Measurements from ENCODE around the gene SRD5A1. TPM values are rescaled to one million over a fixed set of nuclear protein-coding genes. Genes with fewer than 3 reads are reported as not detected.

Gene SRD5A1
- total RNA-seq, 1 donor from 2014 or later: 14.8 TPM

DNA sequence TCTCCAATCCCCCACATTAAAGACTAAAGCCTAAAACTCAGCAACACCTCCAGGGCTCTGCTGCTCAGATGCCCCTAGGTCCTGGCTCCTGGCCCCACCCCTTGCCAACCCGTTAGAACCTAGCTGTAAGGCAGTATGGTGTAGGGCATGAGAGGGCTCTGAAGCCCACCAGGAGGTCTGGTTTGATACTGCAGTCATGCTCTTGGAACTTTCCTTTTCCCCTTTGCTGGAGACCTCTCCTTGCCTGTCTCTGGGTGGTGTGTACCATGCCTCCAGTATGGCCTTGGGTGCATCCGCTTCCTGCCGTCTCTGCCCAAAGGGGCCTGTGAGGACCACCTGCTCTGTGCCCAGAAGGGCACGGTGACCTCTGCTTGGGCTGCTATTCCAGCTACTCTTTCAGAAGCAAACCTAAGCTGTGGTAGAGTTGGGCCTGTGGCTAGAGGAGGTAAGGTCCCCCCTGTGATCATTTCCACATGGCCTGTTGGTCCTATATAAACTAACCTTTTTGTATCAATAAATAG is 83.4 kb downstream of the SRD5A1 start:
- TF ChIP-seq, protein P1, sequence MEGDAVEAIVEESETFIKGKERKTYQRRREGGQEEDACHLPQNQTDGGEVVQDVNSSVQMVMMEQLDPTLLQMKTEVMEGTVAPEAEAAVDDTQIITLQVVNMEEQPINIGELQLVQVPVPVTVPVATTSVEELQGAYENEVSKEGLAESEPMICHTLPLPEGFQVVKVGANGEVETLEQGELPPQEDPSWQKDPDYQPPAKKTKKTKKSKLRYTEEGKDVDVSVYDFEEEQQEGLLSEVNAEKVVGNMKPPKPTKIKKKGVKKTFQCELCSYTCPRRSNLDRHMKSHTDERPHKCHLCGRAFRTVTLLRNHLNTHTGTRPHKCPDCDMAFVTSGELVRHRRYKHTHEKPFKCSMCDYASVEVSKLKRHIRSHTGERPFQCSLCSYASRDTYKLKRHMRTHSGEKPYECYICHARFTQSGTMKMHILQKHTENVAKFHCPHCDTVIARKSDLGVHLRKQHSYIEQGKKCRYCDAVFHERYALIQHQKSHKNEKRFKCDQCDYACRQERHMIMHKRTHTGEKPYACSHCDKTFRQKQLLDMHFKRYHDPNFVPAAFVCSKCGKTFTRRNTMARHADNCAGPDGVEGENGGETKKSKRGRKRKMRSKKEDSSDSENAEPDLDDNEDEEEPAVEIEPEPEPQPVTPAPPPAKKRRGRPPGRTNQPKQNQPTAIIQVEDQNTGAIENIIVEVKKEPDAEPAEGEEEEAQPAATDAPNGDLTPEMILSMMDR (IDR thresholded peaks at IDR 0.05): no peak
- peaks cover 71% of the 10 kb centered on the region for H3K4me1 Mint-ChIP-seq
- intact Hi-C loops (cut with micrococcal nuclease): loop anchor here (10.0 kb wide), 1 partner anchor 962 kb away; no protein-coding TSS in a partner anchor
- peak overlapping the region; percentile 84 for H3K4me3 Mint-ChIP-seq
- DNase-seq: no peak
- no peaks in the 10 kb centered on the region for H3K9me3 Mint-ChIP-seq
- H3K27me3 Mint-ChIP-seq: no peaks in the 10 kb centered on the region
- peak overlapping the region; percentile 47 for H3K27ac Mint-ChIP-seq
- POLR2A ChIA-PET: interaction anchor here (0.7 to 2.4 kb wide), 3 partner anchors 11 to 20 kb away, joined by 3 to 10 read pairs (median 6); no protein-coding TSS in a partner anchor
- peaks cover 28% of the 10 kb centered on the region for H3K36me3 Mint-ChIP-seq (ENCODE audit: low read depth)
- no peak for ATAC-seq (ENCODE audit: low read depth)
- CTCF ChIA-PET: interaction anchor here (1.0 to 1.4 kb wide), 3 partner anchors 11 to 29 kb away, joined by 3 to 4 read pairs (median 3); no protein-coding TSS in a partner anchor

DNA sequence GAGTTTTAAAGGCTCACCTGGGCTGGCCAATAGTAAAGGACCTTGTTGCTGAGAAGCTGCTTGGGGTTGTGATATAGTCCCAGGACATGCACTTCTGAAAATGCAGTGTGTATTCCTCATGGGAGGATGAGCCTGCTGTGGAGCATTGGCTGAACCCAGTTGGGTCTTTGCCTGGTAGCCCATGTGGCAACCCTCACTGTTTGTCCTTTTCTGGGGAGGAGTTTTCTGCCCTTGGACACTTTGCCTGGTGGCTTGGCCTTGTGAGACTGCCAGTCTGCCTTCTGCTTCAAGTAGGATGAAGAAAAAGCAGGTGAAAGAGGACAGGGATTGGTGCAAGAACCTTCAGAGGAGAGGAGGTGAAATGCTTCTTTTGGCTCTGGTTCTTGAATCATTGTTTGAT is 84.0 kb downstream of the SRD5A1 start:
- TF ChIP-seq, protein P1 (IDR thresholded peaks at IDR 0.05): no peak
- no peaks in the 10 kb centered on the region for H3K9me3 Mint-ChIP-seq
- H3K36me3 Mint-ChIP-seq (ENCODE audit: low read depth): peaks cover 28% of the 10 kb centered on the region
- DNase-seq (no peak), ATAC-seq (ENCODE audit: low read depth) (no peak)
- no peaks in the 10 kb centered on the region for H3K27me3 Mint-ChIP-seq
- H3K4me1 Mint-ChIP-seq: peaks cover 72% of the 10 kb centered on the region
- H3K4me3 Mint-ChIP-seq: no peak overlapping the region
- CTCF ChIA-PET: interaction anchor here (1.0 to 1.4 kb wide), 3 partner anchors 11 to 28 kb away, joined by 3 to 4 read pairs (median 3); no protein-coding TSS in a partner anchor
- peak overlapping the region; percentile 24 for H3K27ac Mint-ChIP-seq
- intact Hi-C loops (cut with micrococcal nuclease): loop anchor here (10.0 kb wide), 1 partner anchor 962 kb away; no protein-coding TSS in a partner anchor
- POLR2A ChIA-PET: interaction anchor here (0.7 to 2.4 kb wide), 5 partner anchors 11 to 20 kb away, joined by 3 to 10 read pairs (median 6); no protein-coding TSS in a partner anchor

DNA sequence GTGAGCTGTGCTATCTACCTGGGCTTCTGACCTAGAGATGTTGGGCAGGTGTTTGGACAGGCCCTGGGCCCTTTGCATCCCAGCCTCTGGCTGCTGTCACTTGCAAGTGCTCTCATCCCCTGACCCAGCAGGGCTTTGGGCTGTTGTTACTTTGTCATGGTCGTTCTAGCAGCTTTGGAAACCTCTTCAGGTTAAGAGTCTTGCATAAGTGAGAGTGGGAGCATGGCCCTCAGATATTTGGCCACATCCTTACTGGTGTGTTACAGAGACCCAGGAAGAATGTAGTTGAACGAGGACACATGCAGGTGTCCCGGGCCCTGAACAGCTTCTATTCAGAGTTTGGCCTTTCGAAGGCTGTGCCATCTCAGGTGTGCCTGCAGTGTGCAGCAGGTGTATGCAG is 84.4 kb downstream of the SRD5A1 start:
- POLR2A ChIA-PET: interaction anchor here (0.9 to 2.4 kb wide), 3 partner anchors 10 to 19 kb away, joined by 3 to 10 read pairs (median 6); no protein-coding TSS in a partner anchor
- Mint-ChIP-seq H3K36me3 (ENCODE audit: low read depth) (peaks cover 28% of the 10 kb centered on the region), H3K4me3 (no peak overlapping the region), H3K4me1 (peaks cover 77% of the 10 kb centered on the region), H3K27me3 (no peaks in the 10 kb centered on the region), H3K9me3 (no peaks in the 10 kb centered on the region), H3K27ac (peak overlapping the region; percentile 56)
- CTCF ChIA-PET: interaction anchor here (1.0 to 1.4 kb wide), 3 partner anchors 10 to 28 kb away, joined by 3 to 4 read pairs (median 3); no protein-coding TSS in a partner anchor
- TF ChIP-seq, protein P1 (IDR thresholded peaks at IDR 0.05): no peak
- intact Hi-C loops (cut with micrococcal nuclease): loop anchor here (1.0 to 10.0 kb wide), 2 partner anchors 11 to 963 kb away; no protein-coding TSS in a partner anchor
- ATAC-seq (ENCODE audit: low read depth) (no peak), DNase-seq (no peak)

DNA sequence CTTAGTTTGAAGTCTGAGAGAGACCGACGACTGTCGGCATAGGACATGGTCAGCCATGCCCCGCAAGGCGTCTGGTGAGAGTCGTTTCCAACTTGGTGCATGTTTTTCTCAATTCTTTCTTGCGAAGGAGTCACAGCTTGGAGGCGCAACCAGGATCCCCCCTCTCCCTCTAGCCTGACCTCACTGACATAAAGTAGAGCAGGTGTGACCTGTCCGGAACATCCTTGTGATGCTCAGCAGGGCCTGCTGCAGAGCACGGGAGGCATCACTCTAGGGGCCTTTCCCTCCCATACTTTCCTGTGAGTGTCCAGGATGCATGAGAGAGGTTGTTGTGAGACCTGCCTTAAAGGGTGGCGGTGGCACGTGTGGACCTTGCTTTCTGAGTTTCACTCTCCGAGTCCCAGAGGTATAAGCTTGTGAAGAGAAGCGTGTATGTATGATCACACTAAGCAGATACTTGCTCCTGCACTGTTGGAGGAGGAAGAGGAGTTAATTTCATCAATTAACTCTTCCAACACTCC is 85.0 kb downstream of the SRD5A1 start:
- Mint-ChIP-seq H3K9me3 (no peaks in the 10 kb centered on the region), H3K27ac (peak overlapping the region; percentile 56), H3K36me3 (ENCODE audit: low read depth) (peaks cover 30% of the 10 kb centered on the region), H3K27me3 (no peaks in the 10 kb centered on the region), H3K4me3 (peak overlapping the region; percentile 54), H3K4me1 (peaks cover 81% of the 10 kb centered on the region)
- ATAC-seq (ENCODE audit: low read depth) (peak; percentile 22), DNase-seq (no peak)
- intact Hi-C loops (cut with micrococcal nuclease): loop anchor here (1.0 to 10.0 kb wide), 2 partner anchors 10 to 963 kb away; no protein-coding TSS in a partner anchor
- ChIA-PET POLR2A (interaction anchor here (0.8 to 2.4 kb wide), 4 partner anchors 10 to 84 kb away, joined by 3 to 10 read pairs (median 4); no protein-coding TSS in a partner anchor), CTCF (no interaction called here)
- TF ChIP-seq, protein P1 (IDR thresholded peaks at IDR 0.05): no peak

DNA sequence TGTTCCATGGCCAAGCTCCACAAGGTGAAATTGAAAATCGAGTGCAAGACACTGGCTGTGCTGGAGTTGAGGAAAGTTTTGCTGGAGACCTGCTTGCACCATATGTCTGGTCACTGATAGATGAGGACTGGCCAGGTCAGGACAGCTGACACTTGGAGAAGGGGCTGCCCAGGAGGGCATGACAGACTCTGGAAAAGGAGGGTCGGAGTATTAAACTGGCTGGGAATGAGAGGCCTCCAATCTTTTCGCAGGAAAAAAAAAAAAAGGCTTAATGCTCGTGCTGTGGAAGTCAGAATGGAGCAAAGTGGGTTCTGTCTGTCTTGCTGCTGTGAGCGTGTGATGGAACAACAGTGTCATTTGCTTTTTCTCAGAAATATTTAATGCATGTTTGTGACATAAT is 85.5 kb downstream of the SRD5A1 start:
- CTCF ChIA-PET: no interaction called here
- POLR2A ChIA-PET: interaction anchor here (0.8 to 2.4 kb wide), 3 partner anchors 9 to 84 kb away, joined by 3 to 10 read pairs (median 6); no protein-coding TSS in a partner anchor
- Mint-ChIP-seq H3K27me3 (no peaks in the 10 kb centered on the region), H3K4me1 (peaks cover 86% of the 10 kb centered on the region), H3K27ac (peak overlapping the region; percentile 18), H3K4me3 (peak overlapping the region; percentile 54), H3K9me3 (no peaks in the 10 kb centered on the region), H3K36me3 (ENCODE audit: low read depth) (peaks cover 35% of the 10 kb centered on the region)
- DNase-seq (no peak), ATAC-seq (ENCODE audit: low read depth) (no peak)
- TF ChIP-seq, protein P1 (IDR thresholded peaks at IDR 0.05): no peak
- intact Hi-C loops (cut with micrococcal nuclease): loop anchor here (1.0 to 10.0 kb wide), 2 partner anchors 10 to 964 kb away; no protein-coding TSS in a partner anchor
